D721Med (cell line): ENCODE results near the gene ANKRD63.

Experiments
- DNase-seq: peaks from one replicate; pipeline ENCODE4 v3.0.0; 2011; ENCODE audit warnings: low spot score; ENCODE audit not compliant: insufficient read length
- FAIRE-seq: peaks from 2 replicates; lab custom pipeline; 2011; peaks lifted over from hg19 to GRCh38; lab: Jason Lieb, UNC
- TF ChIP-seq, protein P1 (sequence below): IDR thresholded peaks from 2 replicates; pipeline ENCODE4 v1.5.1; 2012; ENCODE audit warnings: mild to moderate bottlenecking, control low read depth; ENCODE audit not compliant: insufficient read depth; ENCODE audit errors: missing control alignments

ANKRD63 gene

DNA sequence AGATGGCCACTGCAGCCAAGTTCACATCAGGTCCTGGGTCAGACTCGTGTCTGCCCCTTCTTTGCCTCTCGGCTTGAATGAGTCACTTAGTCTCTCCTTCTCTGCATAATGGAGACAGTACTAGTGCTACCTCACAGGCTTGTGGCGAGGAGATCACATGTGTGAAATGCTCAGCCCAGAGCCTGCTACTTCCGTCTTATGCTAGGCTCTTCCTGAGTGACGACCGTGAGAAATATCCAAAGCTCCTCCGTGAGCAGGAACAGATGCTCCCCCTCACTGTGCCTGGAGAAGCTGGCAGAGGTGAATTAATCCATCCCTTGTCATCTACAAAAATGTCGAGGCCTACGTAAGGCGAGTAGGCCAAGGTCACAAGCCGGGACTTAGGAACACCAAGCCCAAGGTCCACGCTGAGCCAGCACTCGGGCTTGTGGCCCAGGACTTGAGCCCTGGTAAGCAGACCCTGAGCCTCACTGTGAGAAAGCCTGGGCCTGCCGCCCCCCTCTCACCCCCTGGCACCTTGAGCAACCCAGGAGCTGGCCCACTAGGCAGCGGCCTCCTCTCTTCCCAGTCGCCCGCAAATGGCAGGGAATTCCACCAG is 26.1 kb downstream of the ANKRD63 start:
- TF ChIP-seq, protein P1, sequence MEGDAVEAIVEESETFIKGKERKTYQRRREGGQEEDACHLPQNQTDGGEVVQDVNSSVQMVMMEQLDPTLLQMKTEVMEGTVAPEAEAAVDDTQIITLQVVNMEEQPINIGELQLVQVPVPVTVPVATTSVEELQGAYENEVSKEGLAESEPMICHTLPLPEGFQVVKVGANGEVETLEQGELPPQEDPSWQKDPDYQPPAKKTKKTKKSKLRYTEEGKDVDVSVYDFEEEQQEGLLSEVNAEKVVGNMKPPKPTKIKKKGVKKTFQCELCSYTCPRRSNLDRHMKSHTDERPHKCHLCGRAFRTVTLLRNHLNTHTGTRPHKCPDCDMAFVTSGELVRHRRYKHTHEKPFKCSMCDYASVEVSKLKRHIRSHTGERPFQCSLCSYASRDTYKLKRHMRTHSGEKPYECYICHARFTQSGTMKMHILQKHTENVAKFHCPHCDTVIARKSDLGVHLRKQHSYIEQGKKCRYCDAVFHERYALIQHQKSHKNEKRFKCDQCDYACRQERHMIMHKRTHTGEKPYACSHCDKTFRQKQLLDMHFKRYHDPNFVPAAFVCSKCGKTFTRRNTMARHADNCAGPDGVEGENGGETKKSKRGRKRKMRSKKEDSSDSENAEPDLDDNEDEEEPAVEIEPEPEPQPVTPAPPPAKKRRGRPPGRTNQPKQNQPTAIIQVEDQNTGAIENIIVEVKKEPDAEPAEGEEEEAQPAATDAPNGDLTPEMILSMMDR = no peak
- DNase-seq (no peak), FAIRE-seq (no peak)

DNA sequence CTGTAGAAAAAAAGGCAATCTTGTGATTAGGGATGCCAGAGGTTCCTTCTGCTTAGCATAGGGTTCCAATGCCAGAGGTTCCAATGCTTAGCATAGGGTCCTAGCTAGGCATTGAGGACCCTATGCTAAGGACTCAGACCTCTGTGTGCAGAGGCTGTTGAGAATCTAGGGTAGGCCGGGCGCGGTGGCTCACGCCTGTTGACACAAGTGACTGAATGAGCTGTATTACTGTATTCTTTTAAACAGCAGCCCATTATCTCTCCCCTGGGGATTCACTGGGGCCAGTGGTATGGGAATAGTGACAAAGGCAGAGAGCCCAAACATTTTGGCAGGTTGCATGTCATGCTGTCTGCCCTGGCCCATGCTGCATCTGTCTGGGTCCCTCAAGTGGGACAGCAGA is 27.8 kb downstream of the ANKRD63 start:
- FAIRE-seq = no peak
- TF ChIP-seq, protein P1 = no peak

DNA sequence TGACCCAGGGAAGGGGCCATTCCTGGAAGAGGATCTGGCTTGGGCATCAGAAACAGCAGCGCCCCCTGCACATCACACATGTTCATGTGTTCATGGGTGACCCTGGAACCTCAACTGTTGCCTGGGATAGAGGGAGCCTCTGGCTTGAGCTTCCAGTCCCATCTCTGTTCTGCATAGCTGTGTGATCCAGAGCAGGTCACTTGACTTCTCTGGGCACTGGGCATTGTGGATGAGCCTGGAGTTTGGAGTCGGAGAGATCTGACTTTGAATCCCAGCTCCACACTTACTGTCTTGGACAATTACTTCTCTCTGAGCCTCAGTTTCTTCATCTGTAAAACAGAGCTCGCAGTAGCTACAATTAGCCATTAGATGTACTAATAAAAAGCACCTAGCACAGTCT is 28.4 kb downstream of the ANKRD63 start:
- no peak for FAIRE-seq
- DNase-seq = no peak
- TF ChIP-seq, protein P1 = no peak

More for the DNA sequence above, 27.8 kb downstream of the ANKRD63 start:
- no peak for DNase-seq

DNA sequence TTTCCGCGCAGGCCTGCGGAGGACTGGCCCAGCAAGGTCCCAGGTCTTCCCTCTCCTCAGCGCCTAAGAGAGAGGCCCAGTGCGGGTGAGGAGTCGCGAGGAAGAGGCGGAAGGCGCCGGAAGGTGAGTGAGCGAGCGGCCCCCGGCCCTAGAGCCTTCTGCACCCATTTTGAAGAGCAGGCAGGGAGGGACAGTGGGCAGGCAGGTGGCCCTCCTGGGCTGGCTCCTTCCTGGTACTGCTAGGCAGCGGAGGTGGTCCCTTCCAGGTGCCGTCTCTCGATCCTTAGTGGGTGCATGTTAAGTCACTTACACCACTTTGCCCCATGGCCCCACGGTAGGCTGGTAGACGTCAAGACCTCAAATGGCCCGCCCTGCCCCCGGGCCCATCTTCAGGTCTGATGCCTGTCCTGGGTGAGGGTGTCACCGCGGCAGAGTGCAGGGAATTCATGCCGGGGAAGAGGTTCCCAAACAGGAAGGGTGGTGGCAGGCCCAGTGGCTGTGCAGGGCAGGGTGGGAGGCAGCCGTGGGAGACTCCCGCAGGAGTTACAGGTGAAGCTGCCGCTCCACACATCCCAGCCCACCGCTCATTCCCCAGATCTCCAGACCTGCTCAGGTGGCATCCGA is 29.6 kb downstream of the ANKRD63 start:
- no peak for FAIRE-seq
- TF ChIP-seq, protein P1 = no peak
- DNase-seq = no peak

DNA sequence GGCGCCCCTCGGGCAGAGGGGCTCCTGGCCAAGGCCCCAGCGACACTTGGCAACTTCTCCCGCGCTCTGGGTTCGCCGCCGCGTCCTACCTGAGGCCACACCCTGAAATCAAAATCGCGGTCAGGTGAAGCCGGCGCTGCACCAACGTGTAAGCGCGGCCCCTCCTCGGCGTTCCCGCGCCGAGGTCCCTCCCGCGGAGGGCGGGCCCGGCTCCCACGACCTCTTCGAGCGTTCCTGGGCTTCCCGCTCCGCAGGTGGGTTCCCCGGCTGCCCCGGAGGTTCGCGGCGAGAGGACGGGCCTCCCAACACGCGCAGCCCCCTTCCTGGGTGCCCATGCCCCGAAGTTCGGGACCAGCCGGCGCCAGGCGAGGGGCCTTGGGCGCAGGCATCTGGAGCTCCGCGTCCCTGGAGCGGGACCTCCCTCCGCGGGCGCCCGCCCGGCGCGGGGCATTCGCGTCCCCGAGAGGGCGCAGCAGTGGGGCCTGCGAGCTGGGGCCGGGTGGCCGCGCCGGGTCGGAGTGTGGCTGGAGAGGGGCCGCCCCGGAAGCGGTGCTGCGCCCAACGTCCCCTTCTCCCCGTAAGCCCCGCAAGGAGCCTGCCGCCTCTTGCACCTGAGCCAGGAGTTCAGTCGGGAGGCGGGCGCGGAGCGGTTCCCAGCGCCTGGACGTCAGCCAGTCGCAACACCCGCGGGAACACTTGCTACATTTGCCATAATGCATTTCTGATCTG is 30.3 kb downstream of the ANKRD63 start:
- DNase-seq = no peak
- TF ChIP-seq, protein P1 = no peak
- FAIRE-seq = no peak

DNA sequence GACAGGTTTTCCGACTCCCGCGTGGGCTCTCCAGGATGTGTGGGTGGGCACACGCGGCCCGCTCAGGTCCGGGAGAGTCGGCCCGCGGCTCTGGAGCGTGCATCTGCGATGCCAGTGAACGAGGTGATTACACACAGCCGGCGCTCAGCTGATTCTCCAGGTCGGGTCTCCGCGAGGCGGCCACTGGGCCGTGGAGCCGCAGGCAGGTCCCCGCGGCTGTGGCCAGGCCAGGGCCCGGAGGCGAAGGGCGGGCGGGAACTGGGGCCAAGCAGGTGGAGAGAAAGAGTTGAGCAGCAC is 30.8 kb downstream of the ANKRD63 start:
- FAIRE-seq (no peak), DNase-seq (no peak)
- TF ChIP-seq, protein P1 = no peak
